GM03348 (cell line): ENCODE results near the gene TTPAL.
"Not testable (repeated sequence)": the region's sequence is repeated elsewhere in the genome, so short reads cannot be mapped to it uniquely, and the experiment has no call there.

Source experiments
- DNase-seq: peaks from one replicate; pipeline ENCODE4 v3.0.0; 2012; ENCODE audit warnings: low spot score

TTPAL gene

GRCh38 chr20:44467289-44467883 is 8.3 kb upstream of the TTPAL start:
- no peak for DNase-seq

GRCh38 chr20:44468044-44468782 is 7.5 kb upstream of the TTPAL start:
- DNase-seq: no peak

GRCh38 chr20:44470327-44470726 is 5.3 kb upstream of the TTPAL start:
- no peak for DNase-seq

- peak; percentile 71 for DNase-seq
Observed at GRCh38 chr20:44471481-44471882, 4.2 kb upstream of the TTPAL start.

DNA sequence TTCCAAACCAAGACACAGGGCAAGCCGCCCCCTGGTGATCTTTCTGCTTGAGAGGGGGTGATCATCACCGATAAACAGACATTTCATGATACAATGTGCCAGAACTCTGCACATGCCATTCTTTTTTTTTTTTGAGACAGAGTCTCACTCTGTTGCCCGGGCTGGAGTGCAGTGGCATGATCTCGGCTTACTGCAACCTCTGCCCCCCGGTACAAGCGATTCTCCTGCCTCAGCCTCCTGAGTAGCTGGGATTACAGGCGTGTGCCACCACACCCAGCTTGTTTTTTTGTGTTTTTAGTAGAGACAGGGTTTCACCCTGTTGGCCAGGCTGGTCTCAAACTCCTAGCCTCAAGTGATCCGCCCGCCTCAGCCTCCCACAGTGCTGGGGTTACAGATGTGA is 3.4 kb upstream of the TTPAL start:
- DNase-seq: not testable (repeated sequence)

DNA sequence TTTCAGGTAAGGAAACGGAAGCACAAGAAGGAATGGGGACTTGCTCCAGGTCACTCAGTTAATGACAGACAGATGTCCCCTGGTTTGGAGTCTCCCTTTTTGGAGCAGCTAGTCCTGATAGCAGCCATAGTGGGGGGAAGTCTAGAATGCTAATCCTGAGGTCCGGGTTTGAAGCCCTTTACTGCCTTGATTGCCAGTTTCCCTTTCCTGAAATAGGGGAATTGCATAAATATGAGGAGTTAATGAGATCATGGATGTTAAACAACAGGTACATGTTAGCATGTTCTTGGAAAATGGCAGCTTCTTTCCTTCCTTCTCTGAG is 341 bp upstream of the TTPAL start:
- no peak for DNase-seq

DNA sequence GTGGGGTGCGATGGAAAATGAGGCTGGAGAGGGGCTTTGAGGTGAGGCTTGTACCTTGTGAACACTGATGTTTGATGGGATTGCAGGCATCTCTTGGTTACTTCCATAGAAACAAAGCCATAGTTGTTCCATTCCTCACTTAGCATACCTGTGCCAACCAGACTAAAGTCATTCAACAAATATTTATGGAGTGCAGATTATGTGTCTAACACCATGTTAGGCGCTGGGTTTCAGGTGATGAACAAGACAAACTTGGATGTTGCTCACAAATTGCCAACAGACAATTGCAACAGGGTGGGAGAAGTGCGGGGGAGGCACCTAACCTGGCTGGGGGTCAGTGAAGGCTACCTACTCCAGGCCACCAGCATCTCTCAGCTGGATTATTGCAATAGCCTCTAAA is 1.5 kb downstream of the TTPAL start:
- no peak for DNase-seq

- DNase-seq: no peak
Observed at GRCh38 chr20:44478206-44478605, 2.5 kb downstream of the TTPAL start.

GRCh38 chr20:44479643-44480042 is 4.0 kb downstream of the TTPAL start:
- no peak for DNase-seq

DNA sequence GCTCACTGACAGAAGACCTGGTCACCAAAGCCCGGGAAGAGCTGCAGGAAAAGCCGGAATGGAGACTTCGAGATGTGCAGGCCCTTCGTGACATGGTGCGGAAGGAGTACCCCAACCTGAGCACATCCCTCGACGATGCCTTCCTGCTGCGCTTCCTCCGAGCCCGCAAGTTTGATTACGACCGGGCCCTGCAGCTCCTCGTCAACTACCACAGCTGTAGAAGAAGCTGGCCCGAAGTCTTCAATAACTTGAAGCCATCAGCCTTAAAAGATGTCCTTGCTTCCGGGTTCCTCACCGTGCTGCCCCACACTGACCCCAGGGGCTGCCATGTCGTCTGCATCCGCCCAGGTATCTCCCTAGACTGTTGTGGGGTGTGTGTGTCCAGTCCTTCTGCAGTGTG is 4.4 kb downstream of the TTPAL start:
- no peak for DNase-seq

- no peak for DNase-seq
Observed at GRCh38 chr20:44481719-44482416, 6.2 kb downstream of the TTPAL start.

GRCh38 chr20:44483112-44483511 is 7.4 kb downstream of the TTPAL start:
- no peak for DNase-seq

- DNase-seq: no peak
Observed at GRCh38 chr20:44485078-44485829, 9.6 kb downstream of the TTPAL start.

- DNase-seq: no peak
Observed at GRCh38 chr20:44485830-44486198, 10.1 kb downstream of the TTPAL start.

- no peak for DNase-seq
Observed at GRCh38 chr20:44488551-44488950, 12.9 kb downstream of the TTPAL start.

DNA sequence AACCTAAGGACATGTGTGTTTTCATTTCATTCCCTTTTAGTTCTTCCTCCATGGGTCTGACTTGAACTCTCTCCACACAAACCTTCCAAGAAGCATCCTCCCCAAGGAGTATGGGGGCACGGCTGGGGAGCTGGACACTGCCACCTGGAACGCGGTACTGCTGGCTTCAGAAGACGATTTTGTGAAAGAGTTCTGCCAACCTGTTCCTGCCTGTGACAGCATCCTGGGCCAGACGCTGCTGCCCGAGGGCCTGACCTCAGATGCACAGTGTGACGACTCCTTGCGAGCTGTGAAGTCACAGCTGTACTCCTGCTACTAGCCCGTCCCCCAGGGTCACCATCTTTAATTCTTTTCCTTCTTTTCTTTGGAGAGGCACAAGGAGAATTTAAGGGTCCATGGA is 13.5 kb downstream of the TTPAL start:
- DNase-seq: no peak

DNA sequence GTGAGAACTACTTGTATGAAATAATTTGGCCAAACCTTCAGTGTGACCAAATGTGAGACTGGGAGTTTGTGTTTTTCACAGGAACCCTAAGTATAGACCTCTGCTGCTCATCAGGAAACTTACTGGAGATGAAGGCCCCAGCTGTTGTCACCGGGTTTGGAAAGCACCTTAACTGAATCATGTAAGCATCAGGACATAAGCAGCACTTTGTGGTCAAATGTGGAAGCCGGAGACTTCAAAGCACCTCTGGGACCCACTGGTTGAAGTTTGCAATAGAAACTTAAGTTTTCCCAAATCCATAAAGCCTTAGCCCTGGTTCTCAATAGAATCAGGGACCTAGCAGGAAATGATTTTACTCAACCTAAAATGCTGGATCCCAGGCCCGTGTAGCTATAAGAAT is 14.3 kb downstream of the TTPAL start:
- no peak for DNase-seq

- peak; percentile 66 for DNase-seq
Observed at GRCh38 chr20:44491635-44492395, 16.1 kb downstream of the TTPAL start.

DNA sequence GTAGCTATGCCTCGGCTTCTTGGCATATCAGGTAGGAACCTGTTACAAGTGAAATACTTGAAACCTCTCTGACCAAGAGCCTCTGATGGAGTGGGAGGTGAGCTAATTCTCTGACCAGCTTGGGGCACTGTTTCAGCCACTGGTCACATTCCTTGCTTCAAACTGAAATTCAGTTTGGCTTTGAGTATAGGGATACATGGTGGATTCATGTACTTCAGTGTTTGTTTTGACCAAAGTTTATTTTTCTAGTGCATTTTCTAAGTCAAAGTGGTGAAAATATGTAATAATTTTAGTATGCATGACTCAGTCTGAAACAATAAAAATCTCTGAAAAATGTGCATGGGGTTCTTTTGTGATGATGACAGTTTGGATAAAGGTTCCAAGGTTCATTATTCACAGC is 18.6 kb downstream of the TTPAL start:
- DNase-seq: peak; percentile 66

DNA sequence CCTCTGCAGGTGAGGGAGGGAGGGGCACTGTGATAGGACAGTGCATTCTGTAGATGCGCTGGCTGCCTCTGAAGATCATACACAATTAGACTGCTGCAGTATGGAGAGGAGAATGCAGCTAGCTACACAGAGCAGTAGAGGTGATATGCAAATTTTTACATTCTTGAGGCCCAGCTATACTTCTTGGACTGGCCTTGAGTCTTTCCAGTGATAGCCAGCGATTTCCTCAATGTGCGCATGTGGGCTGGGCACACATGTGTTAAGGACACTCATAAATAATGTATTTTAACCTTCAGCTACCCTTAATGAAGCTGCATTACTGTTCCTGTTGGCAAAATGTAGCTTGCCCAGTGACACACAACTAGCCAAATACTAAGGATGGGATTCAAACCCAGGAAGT is 19.0 kb downstream of the TTPAL start:
- no peak for DNase-seq

DNA sequence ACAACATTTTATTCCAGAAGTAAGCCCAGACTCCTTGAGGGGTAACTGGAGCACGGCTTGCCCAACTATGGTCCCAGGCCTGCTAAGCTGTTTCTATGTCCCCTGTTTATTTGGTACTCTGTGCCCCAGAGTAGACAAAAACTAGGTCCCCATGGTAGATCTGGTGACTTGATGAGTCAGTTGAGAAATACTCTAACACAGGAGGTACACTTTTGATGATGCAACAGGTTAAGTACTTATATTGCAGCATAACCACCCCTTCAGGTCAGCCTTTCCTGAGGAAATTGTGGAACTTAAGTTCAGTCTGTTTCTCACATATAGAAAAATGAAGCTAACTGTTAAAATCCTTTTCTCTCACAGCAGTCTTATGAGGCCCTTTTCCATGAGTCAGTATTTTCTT is 19.6 kb downstream of the TTPAL start:
- no peak for DNase-seq

DNA sequence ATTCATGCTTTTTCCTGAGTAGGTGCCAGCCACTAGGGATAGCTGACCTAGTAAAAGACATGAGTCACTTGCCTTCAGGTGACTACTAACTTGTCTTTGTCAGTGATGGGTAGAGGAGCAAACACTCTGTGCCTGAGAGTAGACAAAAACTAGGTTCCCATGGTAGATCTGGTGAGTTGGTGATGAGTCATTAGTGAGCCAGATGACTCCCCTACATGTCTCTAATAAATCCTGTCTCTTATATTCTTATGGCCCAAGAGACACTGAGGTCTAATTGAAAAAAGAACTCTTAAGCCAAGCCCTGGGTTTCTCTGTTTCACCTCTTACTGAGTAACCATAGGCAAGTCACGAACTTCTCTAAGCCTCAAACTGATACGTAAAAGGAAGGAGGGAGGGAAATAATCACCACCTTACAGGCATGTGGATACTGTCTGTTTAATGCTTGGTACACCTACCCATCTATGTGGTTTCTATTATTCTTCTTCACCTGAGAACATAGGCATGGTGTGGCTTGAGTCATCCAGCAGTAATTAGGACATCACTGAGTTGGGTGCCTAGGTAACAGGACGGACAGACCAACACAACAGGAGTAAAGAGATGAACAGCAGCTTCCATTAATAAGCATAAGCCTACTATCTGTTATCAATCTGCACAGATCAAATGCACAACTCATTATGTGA is 20.3 kb downstream of the TTPAL start:
- peak; percentile 70 for DNase-seq
